Activated naive CD4-positive, alpha-beta T cell treated with anti-CD3 and anti-CD28 coated beads, Interleukin-2, amount 50 U/mL, for 24 hours (primary cell): ENCODE results near the gene G3BP1.
"Not testable (repeated sequence)": the region's sequence is repeated elsewhere in the genome, so short reads cannot be mapped to it uniquely, and the experiment has no call there.

Source experiments
- H3K27ac Mint-ChIP-seq: one replicate; pipeline ENCODE4 v1.8.0; 2021; ENCODE audit warnings: mild to moderate bottlenecking, mixed read lengths
- H3K27me3 Mint-ChIP-seq: one replicate; pipeline ENCODE4 v1.8.0; 2021; ENCODE audit warnings: mixed read lengths
- H3K36me3 Mint-ChIP-seq: one replicate; pipeline ENCODE4 v1.8.0; 2021; ENCODE audit warnings: mixed read lengths
- H3K4me1 Mint-ChIP-seq: one replicate; pipeline ENCODE4 v1.8.0; 2021; ENCODE audit warnings: mixed read lengths
- H3K4me3 Mint-ChIP-seq: one replicate; pipeline ENCODE4 v1.8.0; 2021; ENCODE audit warnings: mild to moderate bottlenecking, mixed read lengths
- H3K9me3 Mint-ChIP-seq: one replicate; pipeline ENCODE4 v1.8.0; 2021; ENCODE audit warnings: mixed read lengths

G3BP1 gene

DNA sequence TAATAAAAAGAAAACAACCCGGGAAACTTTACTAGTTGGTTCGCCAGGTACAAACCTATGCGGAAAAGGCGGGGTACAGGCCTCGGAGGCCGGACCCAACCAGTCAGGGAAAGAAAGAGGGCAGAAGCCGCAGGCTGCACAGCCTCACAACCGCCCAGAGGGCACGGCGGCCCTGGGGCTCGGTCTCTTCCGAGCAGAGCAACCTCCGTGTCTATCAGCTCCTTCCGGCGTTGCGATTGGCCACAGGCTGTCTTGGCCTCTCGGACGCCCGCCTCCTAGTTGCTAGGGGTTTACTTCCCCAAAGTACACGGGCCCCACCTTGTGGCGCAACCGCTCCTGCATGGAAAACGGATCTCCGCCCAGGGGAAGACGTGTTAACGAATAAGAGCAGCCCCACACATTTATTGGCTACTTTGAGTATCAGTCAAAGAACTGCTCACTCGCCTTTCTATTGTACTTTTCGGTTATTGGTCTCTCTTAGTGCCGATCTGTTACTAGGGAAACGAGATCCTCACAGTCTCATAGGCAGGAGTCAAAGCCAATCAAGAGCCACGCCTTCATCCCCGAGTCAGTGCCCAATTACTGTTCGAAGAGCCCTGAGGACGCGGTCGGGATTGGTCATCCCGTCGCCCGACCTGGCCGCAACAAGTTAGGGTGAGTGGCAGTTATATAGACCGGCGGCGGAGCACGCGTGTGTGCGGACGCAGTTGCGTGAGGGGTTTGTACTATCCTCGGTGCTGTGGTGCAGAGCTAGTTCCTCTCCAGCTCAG lies at the start of gene G3BP1:
Gene G3BP1 (plus strand): TSS at position 696 of the 770 bp plus-strand sequence. CDS start 14,667 bp downstream, outside the sequence.
- Mint-ChIP-seq H3K4me1 (peaks cover 40% of the 10 kb centered on the region), H3K27ac (peak within 1 kb of the TSS; percentile 76), H3K9me3 (no peaks in the 10 kb centered on the region), H3K27me3 (no peaks in the 10 kb centered on the region), H3K36me3 (peaks cover 20% of the 10 kb centered on the region), H3K4me3 (peak within 1 kb of the TSS; percentile 94)

DNA sequence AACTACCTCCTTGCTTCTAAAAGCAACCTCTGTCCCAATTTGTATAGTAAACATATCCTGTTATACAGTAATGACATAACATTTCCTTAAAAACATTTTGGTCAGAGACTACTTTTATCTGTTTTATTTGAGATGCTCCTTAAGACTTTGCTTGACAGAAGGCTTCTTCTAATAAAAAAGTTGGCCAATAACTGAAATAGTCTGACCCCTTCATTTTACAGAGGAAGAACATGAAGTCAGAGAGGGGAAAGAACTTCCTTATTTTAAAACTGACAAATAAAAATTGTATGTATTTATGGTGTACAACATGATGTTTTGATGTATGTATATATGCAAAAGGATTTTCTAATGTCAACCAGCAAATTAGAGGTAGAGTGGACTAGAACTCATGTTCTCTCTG lies 49.2 kb upstream of the G3BP1 start:
- H3K36me3 Mint-ChIP-seq = no peaks in the 10 kb centered on the region
- H3K4me3 Mint-ChIP-seq = no peak overlapping the region
- H3K27me3 Mint-ChIP-seq = no peaks in the 10 kb centered on the region
- no peaks in the 10 kb centered on the region for H3K9me3 Mint-ChIP-seq
- H3K27ac Mint-ChIP-seq = no peak overlapping the region
- no peaks in the 10 kb centered on the region for H3K4me1 Mint-ChIP-seq

DNA sequence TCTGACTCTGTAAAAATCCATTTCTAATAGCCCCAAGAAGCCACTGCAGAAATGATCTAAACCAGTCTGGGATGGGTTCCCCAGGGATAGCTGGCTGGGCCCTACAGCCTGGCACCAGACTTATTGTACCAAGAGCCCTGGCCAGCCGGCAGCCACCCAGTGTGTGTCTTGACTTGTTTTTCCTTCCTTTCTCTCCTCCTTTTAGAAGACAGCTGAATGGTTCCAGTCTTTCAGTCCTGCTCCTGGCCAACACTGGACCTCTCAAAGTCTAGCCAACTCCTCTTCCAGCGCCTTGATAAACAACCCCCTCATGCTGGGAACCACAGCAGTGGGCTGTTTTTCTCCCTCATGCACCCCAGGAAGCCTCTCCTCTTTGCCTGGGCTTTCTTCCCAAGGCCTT lies 47.4 kb upstream of the G3BP1 start:
- Mint-ChIP-seq H3K4me3 (no peak overlapping the region), H3K36me3 (peaks cover 5% of the 10 kb centered on the region), H3K27ac (no peak overlapping the region), H3K4me1 (no peaks in the 10 kb centered on the region), H3K27me3 (no peaks in the 10 kb centered on the region), H3K9me3 (no peaks in the 10 kb centered on the region)

DNA sequence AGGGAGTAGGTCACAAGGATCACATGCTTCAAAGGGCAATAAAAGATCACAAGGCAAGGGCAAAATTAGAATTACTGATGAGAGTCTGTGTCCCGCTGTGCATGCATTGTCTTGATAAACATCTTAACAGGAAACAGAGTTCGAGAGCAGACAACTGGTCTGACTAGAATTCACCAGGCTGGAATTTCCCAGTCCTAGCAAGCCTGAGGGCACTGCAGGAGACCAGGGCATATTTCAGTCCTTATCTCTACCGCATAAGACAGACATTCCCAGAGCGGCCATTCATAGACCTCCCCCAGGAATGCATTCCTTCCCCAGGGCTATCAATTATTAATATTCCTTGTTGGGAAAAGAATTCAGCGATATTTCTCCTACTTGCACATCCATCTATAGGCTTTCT lies 42.2 kb upstream of the G3BP1 start:
- H3K36me3 Mint-ChIP-seq = peaks cover 17% of the 10 kb centered on the region
- H3K9me3 Mint-ChIP-seq, H3K27me3 Mint-ChIP-seq, H3K27ac Mint-ChIP-seq, H3K4me3 Mint-ChIP-seq, H3K4me1 Mint-ChIP-seq: not testable (repeated sequence)

DNA sequence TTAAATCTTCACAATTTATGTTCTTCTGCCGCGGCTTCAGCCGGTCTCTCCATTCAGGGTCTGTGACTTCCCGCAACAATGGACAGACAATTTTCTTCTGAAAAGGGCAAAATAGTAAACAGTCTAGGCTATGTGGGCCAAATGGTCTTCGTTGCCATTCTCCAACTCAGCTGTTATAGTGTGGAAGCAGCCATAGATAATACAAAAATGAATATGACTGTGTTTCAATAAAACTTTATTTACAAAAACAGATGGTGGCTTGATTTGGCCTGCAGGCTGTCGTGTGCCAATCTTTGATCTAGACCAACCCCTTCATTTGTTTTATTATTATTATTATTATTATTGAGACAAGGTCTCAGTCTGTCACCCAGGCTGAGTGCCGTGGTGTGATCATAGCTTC lies 41.4 kb upstream of the G3BP1 start:
- Mint-ChIP-seq H3K4me3 (no peak overlapping the region), H3K27ac (no peak overlapping the region), H3K36me3 (peaks cover 17% of the 10 kb centered on the region), H3K27me3 (no peaks in the 10 kb centered on the region), H3K9me3 (no peaks in the 10 kb centered on the region), H3K4me1 (no peaks in the 10 kb centered on the region)

DNA sequence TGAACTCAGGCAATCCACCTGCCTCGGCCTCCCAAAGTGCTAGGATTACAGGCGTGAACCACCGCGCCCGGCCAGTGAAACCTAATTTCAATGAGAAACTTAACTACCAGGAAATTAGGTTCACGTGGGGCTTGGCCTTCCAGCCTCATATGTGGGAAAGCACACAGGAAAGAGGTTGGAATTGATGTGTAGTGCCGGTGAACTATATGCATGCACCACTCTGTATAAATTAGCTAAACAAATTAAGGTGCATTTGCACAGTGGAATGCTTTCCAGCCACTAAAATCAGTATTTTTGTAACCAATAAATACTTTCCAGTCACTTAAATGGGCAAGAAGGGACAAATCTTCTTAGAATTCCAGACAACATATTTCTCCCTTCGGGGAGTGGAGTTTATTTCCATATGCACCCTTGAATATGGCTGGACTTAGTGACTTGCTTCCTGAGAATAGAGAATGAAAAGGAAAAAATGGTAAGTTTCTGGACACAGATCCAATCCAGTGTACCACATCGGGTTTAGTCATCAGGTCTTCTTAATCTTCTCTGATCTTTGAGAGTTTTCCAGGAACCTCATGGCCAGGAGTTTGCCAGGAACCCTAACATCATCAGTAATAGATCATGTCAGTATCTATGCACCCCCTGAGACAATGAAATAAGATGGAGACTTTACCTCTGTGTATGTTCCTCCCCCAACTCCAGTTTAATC lies 38.2 kb upstream of the G3BP1 start:
- Mint-ChIP-seq H3K36me3 (peaks cover 13% of the 10 kb centered on the region), H3K4me1 (no peaks in the 10 kb centered on the region), H3K4me3 (no peak overlapping the region), H3K27me3 (no peaks in the 10 kb centered on the region), H3K27ac (no peak overlapping the region), H3K9me3 (no peaks in the 10 kb centered on the region)

DNA sequence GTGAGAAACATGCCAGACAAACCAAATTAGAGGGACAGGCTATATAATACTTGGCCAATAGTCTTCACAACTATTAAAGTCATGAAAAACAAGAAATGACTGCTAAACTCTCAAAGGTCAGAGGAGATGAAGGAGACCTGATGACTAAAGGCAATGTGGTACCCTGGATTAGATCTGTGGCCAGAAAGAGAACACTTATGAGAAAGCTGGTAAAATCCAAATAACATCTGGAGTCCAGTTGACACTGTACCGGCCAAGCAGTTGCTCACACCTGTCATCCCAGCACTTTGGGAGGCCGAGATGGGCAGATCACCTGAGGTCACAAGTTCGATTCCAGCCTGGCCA lies 37.7 kb upstream of the G3BP1 start:
- H3K9me3 Mint-ChIP-seq = no peaks in the 10 kb centered on the region
- H3K4me3 Mint-ChIP-seq = no peak overlapping the region
- peaks cover 13% of the 10 kb centered on the region for H3K36me3 Mint-ChIP-seq
- no peak overlapping the region for H3K27ac Mint-ChIP-seq
- no peaks in the 10 kb centered on the region for H3K27me3 Mint-ChIP-seq
- H3K4me1 Mint-ChIP-seq = no peaks in the 10 kb centered on the region

DNA sequence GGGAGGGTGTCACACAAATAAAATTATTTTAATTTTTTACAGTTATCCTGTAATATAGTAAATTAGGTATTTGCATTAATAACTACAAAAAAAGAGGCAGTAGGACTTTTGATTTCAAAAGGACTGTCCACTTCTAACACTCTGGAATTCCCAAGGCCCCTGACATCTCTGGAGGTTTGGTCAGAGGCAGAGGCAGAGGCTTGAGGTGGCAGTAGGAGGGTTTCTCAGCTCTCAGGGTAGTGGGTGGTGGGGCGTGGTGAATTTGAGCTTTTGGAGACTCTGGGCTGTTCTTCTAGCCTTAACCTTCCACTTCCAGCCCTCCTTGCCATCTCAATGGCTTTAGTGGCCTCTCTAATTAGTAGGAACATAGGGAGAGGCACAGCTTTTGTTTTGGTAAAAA lies 36.1 kb upstream of the G3BP1 start:
- Mint-ChIP-seq H3K4me3 (no peak overlapping the region), H3K36me3 (peaks cover 3% of the 10 kb centered on the region), H3K9me3 (no peaks in the 10 kb centered on the region)

DNA sequence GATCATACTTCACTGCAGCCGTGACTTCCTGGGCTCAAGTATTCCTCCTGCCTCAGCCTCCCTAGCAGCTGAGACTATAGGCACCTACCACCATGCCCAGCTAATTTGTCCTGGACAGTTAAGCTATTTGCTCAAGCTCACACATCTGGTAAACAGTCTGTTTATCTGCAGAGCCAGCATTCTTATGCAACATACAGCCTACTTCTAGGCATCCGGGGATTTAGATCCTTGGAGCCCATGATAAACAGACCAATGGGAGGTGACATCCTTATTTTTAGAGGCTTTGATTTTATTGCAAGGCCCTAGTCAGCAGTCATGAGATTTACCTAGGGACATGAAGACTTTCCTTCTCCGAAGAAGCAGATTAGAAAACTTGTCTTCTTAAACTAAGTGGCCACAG lies 34.3 kb upstream of the G3BP1 start:
- H3K4me3 Mint-ChIP-seq = no peak overlapping the region
- peaks cover 6% of the 10 kb centered on the region for H3K36me3 Mint-ChIP-seq
- no peaks in the 10 kb centered on the region for H3K27me3 Mint-ChIP-seq
- H3K4me1 Mint-ChIP-seq = peaks cover 11% of the 10 kb centered on the region
- H3K9me3 Mint-ChIP-seq = no peaks in the 10 kb centered on the region
- no peak overlapping the region for H3K27ac Mint-ChIP-seq

More for the DNA sequence above, 36.1 kb upstream of the G3BP1 start:
- peaks cover 8% of the 10 kb centered on the region for H3K4me1 Mint-ChIP-seq
- no peak overlapping the region for H3K27ac Mint-ChIP-seq
- no peaks in the 10 kb centered on the region for H3K27me3 Mint-ChIP-seq

DNA sequence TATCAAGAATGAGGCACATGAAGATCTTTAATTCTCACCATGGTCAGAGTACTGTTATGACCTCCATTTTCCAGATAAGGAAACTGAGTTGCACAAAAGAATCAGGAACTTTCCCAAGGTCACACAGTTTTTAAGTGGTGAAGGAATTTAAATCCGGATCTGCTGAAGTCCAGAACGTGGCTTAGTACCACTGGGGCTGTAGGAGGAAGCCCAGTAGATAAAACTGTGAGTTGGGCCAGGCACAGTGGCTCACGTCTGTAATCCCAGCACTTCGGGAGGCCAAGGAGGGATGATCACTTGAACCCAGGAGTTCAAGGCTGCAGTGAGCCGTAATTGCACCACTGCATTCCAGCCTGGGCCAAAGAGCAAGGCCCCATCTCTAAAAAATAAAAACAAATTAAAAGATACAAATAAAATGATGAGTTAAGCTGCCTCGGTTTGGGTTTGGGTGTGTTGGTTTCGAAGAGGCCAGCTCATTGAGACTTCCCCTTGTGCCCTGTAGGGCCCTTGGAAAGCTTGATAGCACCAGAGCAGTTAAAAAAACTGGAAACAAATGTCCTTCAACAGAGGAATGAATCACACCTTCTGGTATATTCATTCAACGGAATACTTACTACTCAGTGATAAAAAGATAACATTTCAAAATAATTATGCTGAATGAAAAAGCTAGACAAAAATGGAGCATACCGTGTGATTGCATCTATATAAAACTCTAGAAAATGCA lies 33.5 kb upstream of the G3BP1 start:
- H3K27me3 Mint-ChIP-seq = no peaks in the 10 kb centered on the region
- no peaks in the 10 kb centered on the region for H3K9me3 Mint-ChIP-seq
- peaks cover 11% of the 10 kb centered on the region for H3K36me3 Mint-ChIP-seq
- no peak overlapping the region for H3K4me3 Mint-ChIP-seq
- H3K27ac Mint-ChIP-seq = no peak overlapping the region
- H3K4me1 Mint-ChIP-seq = peaks cover 11% of the 10 kb centered on the region

DNA sequence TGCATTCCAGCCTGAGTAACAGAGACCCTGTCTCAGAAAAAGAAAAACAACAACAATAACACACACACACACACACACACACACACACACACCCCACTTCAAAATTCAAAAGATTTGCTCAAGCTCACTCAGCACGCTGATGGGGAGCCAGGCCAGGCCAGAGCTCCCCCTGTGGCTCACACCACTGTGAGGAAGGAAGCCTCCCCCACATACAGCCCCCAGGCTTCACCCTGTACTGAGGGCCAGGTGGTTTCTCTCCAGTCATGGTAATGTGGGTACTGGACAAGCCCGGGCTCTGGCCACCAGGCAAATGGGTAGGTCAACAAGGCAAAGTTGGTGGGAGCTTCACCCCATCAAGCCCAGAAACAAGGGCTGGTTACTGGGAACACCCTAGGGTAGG lies 32.4 kb upstream of the G3BP1 start:
- peaks cover 13% of the 10 kb centered on the region for H3K36me3 Mint-ChIP-seq
- no peak overlapping the region for H3K27ac Mint-ChIP-seq
- H3K4me1 Mint-ChIP-seq = peaks cover 16% of the 10 kb centered on the region
- H3K4me3 Mint-ChIP-seq = no peak overlapping the region
- H3K9me3 Mint-ChIP-seq = no peaks in the 10 kb centered on the region
- H3K27me3 Mint-ChIP-seq = no peaks in the 10 kb centered on the region

DNA sequence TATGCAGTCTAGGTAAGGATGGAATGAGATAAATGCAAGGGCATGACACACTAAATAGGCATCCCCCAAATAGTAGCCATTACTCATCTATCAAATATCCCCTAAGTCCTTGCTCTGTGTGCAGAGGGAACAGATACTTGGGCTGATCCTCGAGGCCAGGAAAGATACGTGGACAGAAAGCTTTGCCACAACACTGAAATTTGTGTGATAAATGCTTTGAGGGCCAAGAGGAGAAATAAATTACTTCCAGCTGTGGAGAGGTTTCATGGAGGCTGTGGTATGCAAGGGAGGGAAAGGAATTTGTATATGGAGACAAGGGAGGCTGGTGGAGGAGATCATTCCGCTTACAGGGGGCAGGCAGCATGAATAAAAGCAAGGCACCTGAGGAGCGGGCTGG lies 31.8 kb upstream of the G3BP1 start:
- no peaks in the 10 kb centered on the region for H3K27me3 Mint-ChIP-seq
- no peaks in the 10 kb centered on the region for H3K9me3 Mint-ChIP-seq
- H3K36me3 Mint-ChIP-seq = peaks cover 13% of the 10 kb centered on the region
- H3K4me3 Mint-ChIP-seq = no peak overlapping the region
- H3K4me1 Mint-ChIP-seq = peaks cover 16% of the 10 kb centered on the region
- peak overlapping the region; percentile 24 for H3K27ac Mint-ChIP-seq

DNA sequence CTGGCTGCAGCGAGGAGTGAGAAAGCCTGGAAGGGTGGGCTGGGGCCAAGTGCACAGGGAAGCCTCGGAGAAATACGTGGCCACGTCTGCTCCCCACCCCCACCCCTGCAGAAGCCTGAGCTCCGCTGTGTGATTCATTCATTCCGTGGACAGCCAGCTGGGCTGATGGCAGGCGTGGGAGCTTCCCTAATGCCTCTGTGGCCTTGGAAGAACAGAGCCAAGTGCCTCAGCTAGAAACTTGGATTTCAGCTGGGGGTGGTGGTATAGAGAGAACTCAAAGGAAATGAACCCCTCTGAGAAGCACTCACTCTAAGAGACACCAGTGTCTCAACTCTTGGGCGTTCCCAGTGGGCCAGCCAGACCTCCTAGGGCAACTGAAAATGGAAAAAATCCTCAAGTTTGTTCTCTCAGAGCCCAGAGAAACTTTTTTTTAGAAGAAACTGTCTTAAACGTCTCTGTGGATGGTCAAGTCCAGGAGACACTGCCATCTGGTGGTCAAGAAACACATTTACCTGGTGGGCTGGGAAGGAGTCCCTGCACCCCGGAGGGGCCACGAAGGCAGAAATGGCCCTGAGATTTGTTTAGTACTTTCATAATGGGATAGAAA lies 31.3 kb upstream of the G3BP1 start:
- H3K9me3 Mint-ChIP-seq = no peaks in the 10 kb centered on the region
- H3K4me1 Mint-ChIP-seq = peaks cover 21% of the 10 kb centered on the region
- H3K36me3 Mint-ChIP-seq = peaks cover 16% of the 10 kb centered on the region
- H3K4me3 Mint-ChIP-seq = no peak overlapping the region
- no peaks in the 10 kb centered on the region for H3K27me3 Mint-ChIP-seq
- H3K27ac Mint-ChIP-seq = no peak overlapping the region

DNA sequence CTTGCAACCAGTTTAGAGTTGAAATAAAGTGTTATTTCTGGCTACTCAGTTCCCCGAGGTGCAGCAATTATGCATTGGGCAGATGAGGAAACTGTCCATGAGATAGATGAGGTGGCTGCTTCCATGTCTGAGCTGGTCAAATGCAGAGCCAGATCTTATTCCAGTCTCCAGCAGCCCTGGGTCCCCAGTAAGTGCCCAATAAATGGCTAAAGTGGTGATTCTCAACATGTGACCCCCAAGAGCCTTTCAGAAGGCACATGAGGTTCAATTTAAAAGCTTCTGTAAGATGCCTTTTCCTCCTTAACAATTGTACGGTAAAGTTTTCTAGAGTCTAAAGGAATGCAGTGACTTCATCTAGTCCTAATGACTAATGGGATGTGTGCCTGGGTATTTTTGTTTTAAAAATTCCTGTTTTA lies 30.8 kb upstream of the G3BP1 start:
- H3K36me3 Mint-ChIP-seq = peaks cover 16% of the 10 kb centered on the region
- no peak overlapping the region for H3K4me3 Mint-ChIP-seq
- no peak overlapping the region for H3K27ac Mint-ChIP-seq
- no peaks in the 10 kb centered on the region for H3K27me3 Mint-ChIP-seq
- peaks cover 26% of the 10 kb centered on the region for H3K4me1 Mint-ChIP-seq
- H3K9me3 Mint-ChIP-seq = no peaks in the 10 kb centered on the region

DNA sequence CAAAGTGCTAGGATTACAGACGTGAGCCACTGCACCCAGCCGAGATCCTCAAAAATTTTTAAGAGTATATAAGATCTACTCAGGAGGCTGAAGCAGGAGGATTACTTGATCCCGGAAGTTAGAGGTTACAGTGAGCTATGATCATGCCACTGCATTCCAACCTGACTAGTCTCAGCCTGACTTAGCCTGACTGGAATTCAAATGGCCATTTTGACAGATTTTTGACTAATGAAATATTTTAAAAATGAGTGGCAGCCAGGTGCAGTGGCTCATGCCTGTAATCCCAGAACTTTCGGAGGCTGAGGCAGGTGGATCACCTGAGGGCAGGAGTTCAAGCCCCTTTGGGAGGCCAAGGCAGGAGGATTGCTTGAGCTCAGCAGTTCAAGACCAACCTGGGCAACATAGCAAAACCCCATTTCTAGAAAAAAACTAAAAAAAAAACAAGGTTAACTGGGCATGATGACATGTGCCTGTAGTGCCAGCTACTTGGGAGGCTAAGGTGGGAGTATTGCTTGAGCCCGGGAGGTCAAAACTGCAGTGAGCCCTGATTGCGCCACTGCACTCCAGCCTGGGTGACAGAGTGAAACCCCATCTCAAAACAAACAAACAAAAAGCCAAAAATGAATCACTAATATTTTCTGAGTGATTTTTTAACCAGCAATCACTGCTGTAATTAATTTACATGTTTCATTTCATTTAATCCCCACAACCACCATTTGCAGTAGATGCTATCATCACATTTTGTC lies 29.9 kb upstream of the G3BP1 start:
- Mint-ChIP-seq H3K4me1 (peaks cover 35% of the 10 kb centered on the region), H3K4me3 (no peak overlapping the region), H3K9me3 (no peaks in the 10 kb centered on the region), H3K27me3 (no peaks in the 10 kb centered on the region), H3K27ac (no peak overlapping the region), H3K36me3 (peaks cover 16% of the 10 kb centered on the region)
